ENCODE results near the gene DDN.

The DDN gene

GRCh38 chr12:48954061-48954460, 45.1 kb downstream of the DDN start:
- no peak for DNase-seq (ENCODE audit: extremely low spot score)
- CTCF ChIA-PET: interaction anchor here (1.8 to 8.0 kb wide), 6 partner anchors 10 to 51 kb away, joined by 7 to 59 read pairs (median 19); partner anchors contain the start of genes FKBP11 and WNT1
- TF ChIP-seq CTCF (IDR thresholded peaks at IDR 0.05; ENCODE audit: control extremely low read depth, extremely low read depth, low read depth, missing control alignments): no peak
- POLR2A ChIA-PET: interaction anchor here (0.5 kb wide), 1 partner anchor 16 kb away, joined by 4 read pairs; no protein-coding TSS in a partner anchor

GRCh38 chr12:48952691-48953090, 46.5 kb downstream of the DDN start:
- ChIA-PET CTCF (interaction anchor here (0.8 to 8.0 kb wide), 12 partner anchors 9 to 138 kb away, joined by 3 to 59 read pairs (median 6); partner anchors contain the start of genes FKBP11 and WNT1), POLR2A (no interaction called here)
- no peak for TF ChIP-seq CTCF (IDR thresholded peaks at IDR 0.05; ENCODE audit: control extremely low read depth, extremely low read depth, low read depth, missing control alignments)
- no peak for DNase-seq (ENCODE audit: extremely low spot score)

- no peak for TF ChIP-seq CTCF (IDR thresholded peaks at IDR 0.05; ENCODE audit: control extremely low read depth, extremely low read depth, low read depth, missing control alignments)
- ChIA-PET POLR2A (no interaction called here), CTCF (interaction anchor here (2.6 to 5.3 kb wide), 2 partner anchors 11 to 41 kb away, joined by 9 to 30 read pairs; no protein-coding TSS in a partner anchor)
- no peak for DNase-seq (ENCODE audit: extremely low spot score)
These were observed 51.4 kb downstream of the DDN start for GRCh38 chr12:48947727-48948126.

GRCh38 chr12:48946943-48947342, 52.2 kb downstream of the DDN start:
- ChIA-PET CTCF (interaction anchor here (2.6 to 5.3 kb wide), 2 partner anchors 11 to 41 kb away, joined by 9 to 30 read pairs; no protein-coding TSS in a partner anchor), POLR2A (interaction anchor here (0.7 kb wide), 1 partner anchor 37 kb away, joined by 5 read pairs; no protein-coding TSS in a partner anchor)
- TF ChIP-seq CTCF (IDR thresholded peaks at IDR 0.05; ENCODE audit: control extremely low read depth, extremely low read depth, low read depth, missing control alignments): no peak
- no peak for DNase-seq (ENCODE audit: extremely low spot score)

GRCh38 chr12:48946205-48946604, 53.0 kb downstream of the DDN start:
- no peak for TF ChIP-seq CTCF (IDR thresholded peaks at IDR 0.05; ENCODE audit: control extremely low read depth, extremely low read depth, low read depth, missing control alignments)
- ChIA-PET POLR2A (no interaction called here), CTCF (interaction anchor here (0.8 to 5.3 kb wide), 7 partner anchors 10 to 93 kb away, joined by 3 to 30 read pairs (median 4); partner anchors contain the start of genes FKBP11 and WNT1)
- no peak for DNase-seq (ENCODE audit: extremely low spot score)
